Activated CD8-positive, alpha-beta memory T cell treated with anti-CD3 and anti-CD28 coated beads, Interleukin-2, amount 50 U/mL, for 24 hours (primary cell): ENCODE data around the gene SYPL1.

ENCODE experiments used
- DNase-seq: peaks from one replicate; pipeline ENCODE4 v3.0.0-alpha.2; 2020; ENCODE audit errors: extremely low read depth

SYPL1 gene

DNA sequence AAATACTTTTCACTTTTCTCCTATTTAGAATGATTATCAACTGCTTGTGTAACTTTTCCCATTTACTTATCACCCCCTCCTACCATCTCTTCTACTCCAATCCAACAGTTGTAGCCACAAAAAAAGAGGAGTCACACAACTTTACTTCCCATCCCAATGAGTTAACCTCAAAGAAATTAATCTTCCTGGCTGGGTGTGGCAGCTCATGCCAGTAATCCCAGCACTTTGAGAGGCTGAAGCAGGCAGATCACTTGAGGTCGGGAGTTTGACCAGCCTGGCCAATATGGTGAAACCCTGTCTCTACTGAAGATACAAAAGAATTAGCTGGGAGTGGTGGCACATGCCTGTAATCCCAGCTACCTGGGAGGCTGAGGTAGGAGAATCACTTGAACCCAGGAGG lies 19.9 kb downstream of the SYPL1 start:
- no peak for DNase-seq

- DNase-seq = no peak
These were observed 22.5 kb downstream of the SYPL1 start for GRCh38 chr7:106089647-106090046.

DNA sequence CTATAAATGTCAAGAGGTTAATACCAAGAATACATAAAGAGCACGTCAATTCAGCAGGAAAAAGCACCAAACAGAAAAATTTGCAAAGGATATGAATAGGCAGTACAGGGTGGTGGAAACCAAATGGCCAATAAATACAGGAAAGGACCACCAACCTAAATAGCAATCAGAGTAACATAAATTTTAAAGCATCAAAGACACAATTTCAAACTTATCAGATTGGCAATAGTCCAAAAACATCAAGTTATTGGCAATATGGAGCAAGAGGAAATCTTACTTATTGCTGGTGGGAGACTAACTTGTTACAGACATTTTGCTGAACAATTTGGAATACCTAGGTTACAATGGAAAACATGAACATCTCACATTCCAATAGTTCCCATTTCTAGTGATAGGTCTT lies 24.1 kb downstream of the SYPL1 start:
- DNase-seq = no peak

- DNase-seq = no peak
These were observed 26.1 kb downstream of the SYPL1 start for GRCh38 chr7:106086062-106086461.

DNA sequence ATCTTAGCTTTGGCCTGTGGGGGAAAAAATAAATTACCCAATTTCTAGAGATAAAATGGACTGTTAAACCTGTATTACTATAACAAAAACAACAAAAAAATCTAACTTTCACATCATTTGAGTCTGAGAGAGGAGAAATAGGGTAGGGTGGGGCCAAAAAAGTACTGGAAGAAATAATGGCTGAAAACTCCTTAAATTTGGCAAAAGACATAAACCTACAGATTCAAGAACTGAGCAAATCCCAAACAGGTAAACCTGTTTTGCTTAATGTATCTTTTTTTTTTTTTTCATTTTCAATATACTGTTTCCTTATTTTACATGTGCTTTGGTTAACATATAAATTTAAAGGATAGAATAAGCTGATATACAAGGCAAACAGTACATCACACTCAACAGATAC lies 27.1 kb downstream of the SYPL1 start:
- no peak for DNase-seq

DNA sequence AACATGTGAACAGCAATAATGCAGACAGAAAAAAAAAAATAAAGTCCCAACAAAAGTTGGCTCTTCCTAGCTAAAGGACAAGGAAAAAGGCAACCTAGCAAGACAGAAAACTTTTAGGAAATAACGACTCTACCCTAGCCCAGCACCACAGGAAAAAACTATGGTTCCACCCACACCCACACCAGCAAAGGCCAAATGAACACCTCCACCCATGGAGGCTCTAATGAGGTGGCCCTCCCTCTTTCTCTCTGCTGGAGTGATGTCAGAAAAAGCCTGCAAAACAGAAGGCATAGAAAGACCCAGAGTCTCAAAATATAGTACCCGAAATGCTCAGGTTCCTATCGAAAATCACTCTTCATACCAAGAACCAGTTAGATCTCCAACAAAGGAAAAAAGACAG lies 28.4 kb downstream of the SYPL1 start:
- no peak for DNase-seq

DNA sequence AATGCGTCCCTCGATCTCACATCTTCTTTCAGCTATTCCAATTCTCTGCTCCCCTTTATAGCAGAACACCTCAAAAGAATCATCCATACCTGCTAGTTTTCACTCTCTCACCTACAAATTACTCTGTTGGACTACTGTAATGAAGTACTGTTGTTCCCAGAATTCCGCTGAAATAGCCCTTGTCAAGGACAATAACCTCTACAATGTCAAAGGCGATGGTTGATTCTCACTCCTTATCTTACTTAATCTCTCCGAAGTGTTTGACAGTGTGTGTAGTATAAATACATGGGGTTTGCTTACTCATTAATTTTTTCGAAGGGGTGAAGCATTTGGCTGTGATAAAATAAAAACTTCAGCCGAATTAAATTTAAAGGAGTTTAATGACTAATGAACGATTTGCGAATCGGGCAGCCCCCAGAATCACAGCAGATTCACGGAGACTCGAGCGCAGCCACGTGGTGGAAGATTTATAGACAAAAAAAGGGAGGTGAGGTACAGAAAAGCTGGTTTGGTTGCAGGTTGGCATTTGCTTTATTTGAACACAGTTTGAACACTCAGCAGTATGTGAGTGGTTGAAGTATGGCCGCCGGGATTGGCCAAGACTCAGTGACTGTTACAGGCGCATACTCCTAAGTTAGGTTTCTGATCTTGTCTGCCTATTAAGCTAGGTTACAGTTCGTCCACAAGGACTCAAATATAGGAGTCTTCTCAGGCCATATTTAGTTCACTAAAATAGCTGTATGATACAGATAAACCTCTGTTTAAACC lies 29.8 kb downstream of the SYPL1 start:
- DNase-seq = no peak

GRCh38 chr7:106080300-106080987 lies 31.7 kb downstream of the SYPL1 start:
- no peak for DNase-seq

- DNase-seq = no peak
These were observed 35.6 kb downstream of the SYPL1 start for GRCh38 chr7:106076537-106076936.

GRCh38 chr7:106075937-106076336 lies 36.2 kb downstream of the SYPL1 start:
- no peak for DNase-seq

GRCh38 chr7:106074257-106074656 lies 37.9 kb downstream of the SYPL1 start:
- DNase-seq = no peak

GRCh38 chr7:106073701-106074100 lies 38.4 kb downstream of the SYPL1 start:
- no peak for DNase-seq

- no peak for DNase-seq
These were observed 39.4 kb downstream of the SYPL1 start for GRCh38 chr7:106072715-106073091.

- no peak for DNase-seq
These were observed 40.0 kb downstream of the SYPL1 start for GRCh38 chr7:106071999-106072714.

- no peak for DNase-seq
These were observed 40.6 kb downstream of the SYPL1 start for GRCh38 chr7:106071356-106071998.

- DNase-seq = no peak
These were observed 41.4 kb downstream of the SYPL1 start for GRCh38 chr7:106070567-106071254.

DNA sequence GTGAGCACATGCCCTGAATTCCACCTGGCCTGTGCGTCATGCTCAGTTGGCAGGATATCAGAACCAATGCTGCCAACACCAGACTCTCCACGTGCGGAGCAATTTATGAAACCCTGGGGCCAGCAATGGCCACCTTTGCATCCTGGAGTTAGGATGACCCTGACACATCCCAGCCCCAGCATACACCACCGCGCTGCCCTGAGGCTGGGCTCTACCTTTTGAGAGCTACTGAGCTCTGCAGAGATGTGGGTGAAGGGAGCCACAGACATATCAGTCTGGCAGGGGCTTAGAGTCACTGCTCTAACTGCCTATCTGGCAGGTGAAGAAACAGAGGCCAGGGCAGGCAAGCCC lies 41.9 kb downstream of the SYPL1 start:
- no peak for DNase-seq

- no peak for DNase-seq
These were observed 42.5 kb downstream of the SYPL1 start for GRCh38 chr7:106069471-106070200.

DNA sequence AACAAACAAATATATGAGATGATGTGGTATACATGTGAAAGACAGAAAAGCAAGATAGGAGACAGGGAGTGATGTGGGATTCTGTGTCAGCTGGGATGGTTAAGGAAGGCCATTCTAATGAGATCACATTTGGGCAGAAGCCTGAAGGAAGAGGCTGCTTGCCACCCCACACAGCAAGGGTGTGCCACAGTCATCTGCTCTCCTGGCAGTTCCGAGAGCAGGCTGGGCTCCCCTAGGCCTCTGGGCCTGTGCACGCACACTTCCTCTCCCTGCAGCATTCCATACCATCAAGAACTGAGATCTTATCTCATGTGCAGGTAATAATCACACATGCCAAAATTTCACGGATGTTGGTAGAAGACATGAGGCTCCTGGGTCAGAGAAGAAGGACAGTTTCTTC lies 43.1 kb downstream of the SYPL1 start:
- no peak for DNase-seq

DNA sequence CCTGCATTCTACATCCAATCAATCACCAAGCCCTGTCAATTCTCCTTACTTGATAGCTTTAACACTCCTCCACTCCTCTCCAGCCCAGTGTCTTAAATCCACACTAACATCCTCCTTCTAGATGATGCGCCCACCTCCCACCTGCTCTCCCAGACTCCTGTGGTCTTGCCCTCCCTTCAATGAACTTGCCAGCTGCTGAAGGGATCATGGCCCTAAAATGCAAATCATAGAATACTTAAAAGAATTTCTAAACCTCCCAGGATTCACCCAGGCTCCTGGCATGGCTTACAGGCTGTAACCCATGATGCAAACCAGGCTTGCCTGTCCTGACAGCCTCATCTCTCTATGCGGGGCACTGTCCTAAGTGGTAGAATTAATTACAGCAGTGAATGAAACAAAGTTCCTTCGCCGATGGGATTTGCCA lies 43.6 kb downstream of the SYPL1 start:
- DNase-seq = no peak

- no peak for DNase-seq
These were observed 44.4 kb downstream of the SYPL1 start for GRCh38 chr7:106067678-106068077.
